Thoracic aorta (tissue), 2 donors: Measurements from ENCODE around the gene RUNX2. TPM values are rescaled to one million over a fixed set of nuclear protein-coding genes. Genes with fewer than 3 reads are reported as not detected.

ENCODE experiments used
- ATAC-seq: fragments of 150-250 bp; one replicate; pipeline ENCODE4 v1.8.0; 2017; ENCODE audit warnings: low read depth; ENCODE audit not compliant: insufficient number of reproducible peaks, low FRiP score
- DNase-seq: peaks from one replicate; pipeline ENCODE4 v3.0.0-alpha.2; 2020; ENCODE audit warnings: low spot score
- H3K27ac ChIP-seq, 2 donors: fragments of 200-600 bp; sonication (generic); 1 replicate in 1 of 2; 2 replicates in 1 of 2; pipeline ENCODE4 v1.5.1; 2016; ENCODE audit warnings: mild to moderate bottlenecking in 2 of 2, moderate library complexity in 2 of 2
- H3K27me3 ChIP-seq: fragments of 200-600 bp; sonication (generic); replicated peaks from 2 replicates; pipeline ENCODE4 v1.6.0; 2016; ENCODE audit warnings: mild to moderate bottlenecking; ENCODE audit not compliant: insufficient read depth
- H3K36me3 ChIP-seq: fragments of 200-600 bp; sonication (generic); one replicate; pipeline ENCODE4 v1.5.1; 2016
- H3K4me1 ChIP-seq, 2 donors: fragments of 200-600 bp; sonication (generic); 1 replicate in 1 of 2; 2 replicates in 1 of 2; pipeline versions ENCODE4 v1.5.1 to v1.6.0; 2016; ENCODE audit warnings: low read depth in 2 of 2, mild to moderate bottlenecking in 1 of 2; ENCODE audit not compliant: control insufficient read depth in 1 of 2
- H3K4me3 ChIP-seq: fragments of 200-600 bp; sonication (generic); 2 replicates; pipeline ENCODE4 v1.5.1; 2016; ENCODE audit warnings: mild to moderate bottlenecking
- H3K9me3 ChIP-seq: fragments of 200-600 bp; sonication (generic); 2 replicates; pipeline ENCODE4 v1.5.1; 2016
- CTCF ChIP-seq: fragments of 200-600 bp; sonication (generic); IDR thresholded peaks from one replicate; pipeline ENCODE4 v1.5.1; 2019; ENCODE audit warnings: antibody characterized with exemption
- total RNA-seq, 2 donors: library from RNA; depleted of rRNA; stranded (reverse); fragments of >200 nt; gene quantifications; one replicate each; pipeline versions ENCODE4 v1.1.0 to v1.2.3, GENCODE V29; 2016

The RUNX2 gene
- total RNA-seq, 2 donors from 2014 or later: 3.2 to 7.9 TPM

DNA sequence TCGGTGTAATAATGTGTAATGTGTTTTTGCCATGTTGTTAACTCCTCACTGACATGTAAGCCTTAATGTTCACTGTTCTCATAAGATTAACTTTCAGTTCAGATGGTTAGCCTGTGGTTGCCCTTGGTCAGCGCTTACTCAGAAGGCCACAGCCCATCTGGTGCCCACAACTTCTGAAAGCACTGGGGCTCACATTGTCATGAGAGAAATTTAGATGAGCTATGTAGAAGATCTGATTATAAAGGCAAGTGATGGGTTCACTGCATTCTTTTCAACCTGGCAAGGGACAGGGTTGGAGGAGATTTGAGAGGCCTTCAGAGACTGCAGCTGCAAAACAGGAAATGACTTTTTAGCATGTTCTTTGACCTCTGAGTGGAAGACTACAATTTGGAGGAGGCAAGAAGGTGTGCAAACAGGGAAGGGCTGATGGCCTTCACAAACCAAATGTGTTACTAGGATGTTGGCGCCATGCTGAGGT is 291.9 kb downstream of the RUNX2 start:
- no peak overlapping the region for H3K4me3 ChIP-seq
- no peaks in the 10 kb centered on the region for H3K27me3 ChIP-seq
- DNase-seq: no peak
- H3K9me3 ChIP-seq: no peaks in the 10 kb centered on the region
- H3K4me1 ChIP-seq: no peaks in the 10 kb centered on the region
- no peaks in the 10 kb centered on the region for H3K36me3 ChIP-seq
- no peak for ATAC-seq
- TF ChIP-seq CTCF: no peak
- H3K27ac ChIP-seq: no peak overlapping the region

GRCh38 chr6:45624228-45624627 is 296.1 kb downstream of the RUNX2 start:
- DNase-seq: no peak

GRCh38 chr6:45625191-45625664 is 297.1 kb downstream of the RUNX2 start:
- DNase-seq (no peak), ATAC-seq (no peak)
- H3K36me3 ChIP-seq: no peaks in the 10 kb centered on the region
- H3K27me3 ChIP-seq: no peaks in the 10 kb centered on the region
- H3K4me3 ChIP-seq: no peak overlapping the region
- no peak for TF ChIP-seq CTCF
- H3K9me3 ChIP-seq: no peaks in the 10 kb centered on the region
- H3K27ac ChIP-seq: no peak overlapping the region
- no peaks in the 10 kb centered on the region for H3K4me1 ChIP-seq

More at GRCh38 chr6:45624228-45624627, 296.1 kb downstream of the RUNX2 start:
- no peak overlapping the region for H3K27ac ChIP-seq
- no peak overlapping the region for H3K4me3 ChIP-seq
- no peaks in the 10 kb centered on the region for H3K27me3 ChIP-seq
- TF ChIP-seq CTCF: no peak
- ATAC-seq: no peak
- H3K9me3 ChIP-seq: no peaks in the 10 kb centered on the region
- H3K36me3 ChIP-seq: no peaks in the 10 kb centered on the region
- H3K4me1 ChIP-seq: no peaks in the 10 kb centered on the region

- ATAC-seq: no peak
- Histone ChIP-seq H3K27me3 (no peaks in the 10 kb centered on the region), H3K27ac (no peak overlapping the region), H3K36me3 (no peaks in the 10 kb centered on the region), H3K4me3 (no peak overlapping the region), H3K4me1 (no peaks in the 10 kb centered on the region), H3K9me3 (no peaks in the 10 kb centered on the region)
- DNase-seq: no peak
- no peak for TF ChIP-seq CTCF
Measured at GRCh38 chr6:45626087-45626891, 298.2 kb downstream of the RUNX2 start.

DNA sequence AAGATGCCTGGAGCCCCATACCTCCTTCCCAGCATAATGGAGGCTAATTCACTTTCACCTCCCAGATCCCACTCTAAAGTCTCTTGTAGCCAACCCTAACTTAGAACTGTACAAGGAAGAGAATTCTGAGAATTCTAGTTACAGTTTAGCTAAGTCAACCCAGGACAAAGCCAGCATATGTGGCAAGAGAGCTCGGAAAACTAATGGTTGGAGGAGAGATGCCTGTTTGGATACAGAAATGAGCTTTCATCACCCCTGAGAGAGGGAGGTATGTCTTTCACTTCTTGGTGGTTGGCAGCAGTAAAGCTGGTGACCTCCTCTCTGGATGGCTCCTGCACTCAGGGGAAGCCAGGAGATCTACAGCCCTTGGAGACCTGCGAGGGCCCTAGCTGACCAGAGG is 302.2 kb downstream of the RUNX2 start:
- ATAC-seq (no peak), DNase-seq (no peak)
- Histone ChIP-seq H3K4me3 (no peak overlapping the region), H3K27me3 (no peaks in the 10 kb centered on the region), H3K4me1 (no peaks in the 10 kb centered on the region), H3K36me3 (no peaks in the 10 kb centered on the region), H3K27ac (no peak overlapping the region), H3K9me3 (no peaks in the 10 kb centered on the region)
- TF ChIP-seq CTCF: no peak
